IPS-NIHi7 (cell line): ENCODE measurements around the gene KCNJ13.

ENCODE experiments used
- DNase-seq: peaks from one replicate; pipeline ENCODE4 v3.0.0; 2012; ENCODE audit warnings: mixed read lengths; ENCODE audit errors: extremely low spot score

KCNJ13 gene

DNA sequence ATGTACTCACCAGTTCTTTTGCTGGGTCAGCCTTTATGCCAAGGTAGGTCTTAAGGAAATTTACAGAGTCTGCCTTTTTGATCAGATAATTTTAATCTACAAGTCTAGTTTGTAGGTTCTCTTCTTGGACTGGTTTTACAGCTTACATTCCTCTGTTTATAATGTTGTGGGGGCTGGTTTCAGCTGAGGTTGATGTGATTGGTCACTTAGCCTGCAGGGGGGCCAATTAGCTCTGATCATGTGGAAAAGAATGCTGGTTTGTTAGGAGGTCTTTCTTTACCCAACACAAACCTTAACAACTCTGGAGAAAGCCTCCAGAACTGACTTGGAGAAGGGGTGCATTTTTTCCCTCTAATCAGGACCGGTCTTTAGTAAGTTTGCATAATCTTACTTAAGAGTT, at the start of gene KCNJ13:
TSS of gene KCNJ13 (minus strand) at position 131 of the 400 bp plus-strand sequence. CDS start 5,203 bp downstream, outside the sequence.
- DNase-seq, result peak; percentile 63

DNA sequence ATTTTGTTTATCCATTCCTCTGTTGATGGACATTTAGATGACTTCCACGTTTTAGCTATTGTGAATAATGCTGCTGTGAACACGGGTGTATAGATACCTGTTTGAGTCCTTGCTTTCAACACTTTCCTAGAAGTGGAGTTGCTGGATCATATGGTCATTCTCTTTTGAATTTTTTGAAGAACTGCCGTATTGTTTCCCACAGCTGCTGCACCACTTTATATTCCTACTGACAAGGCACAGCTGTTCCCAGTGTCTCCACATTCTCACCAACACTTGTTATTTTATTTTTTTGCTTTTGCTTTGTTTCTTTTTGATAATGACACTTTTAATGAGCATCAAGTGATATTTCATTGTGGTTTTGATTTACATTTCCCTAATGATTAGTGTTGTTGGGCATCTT, 41.4 kb upstream of the KCNJ13 start:
- DNase-seq, result no peak

DNA sequence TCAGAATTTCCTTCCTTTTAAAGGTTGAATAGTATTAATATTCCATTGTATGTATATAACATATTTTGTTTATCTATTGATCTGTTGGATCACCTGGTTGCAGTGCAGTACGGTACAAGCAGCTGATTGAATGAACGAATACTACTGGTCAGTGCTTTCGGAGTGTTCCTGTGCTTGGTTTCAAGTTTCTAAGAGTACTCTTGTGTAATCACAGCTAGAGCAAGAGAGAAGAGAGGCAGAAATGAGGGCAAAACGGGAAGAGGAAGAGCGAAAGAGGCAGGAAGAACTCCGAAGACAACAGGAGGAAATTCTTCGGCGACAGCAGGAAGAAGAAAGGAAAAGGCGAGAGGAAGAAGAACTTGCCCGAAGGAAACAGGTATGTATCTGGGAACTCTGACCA, 40.3 kb upstream of the KCNJ13 start:
- DNase-seq, result no peak

DNA sequence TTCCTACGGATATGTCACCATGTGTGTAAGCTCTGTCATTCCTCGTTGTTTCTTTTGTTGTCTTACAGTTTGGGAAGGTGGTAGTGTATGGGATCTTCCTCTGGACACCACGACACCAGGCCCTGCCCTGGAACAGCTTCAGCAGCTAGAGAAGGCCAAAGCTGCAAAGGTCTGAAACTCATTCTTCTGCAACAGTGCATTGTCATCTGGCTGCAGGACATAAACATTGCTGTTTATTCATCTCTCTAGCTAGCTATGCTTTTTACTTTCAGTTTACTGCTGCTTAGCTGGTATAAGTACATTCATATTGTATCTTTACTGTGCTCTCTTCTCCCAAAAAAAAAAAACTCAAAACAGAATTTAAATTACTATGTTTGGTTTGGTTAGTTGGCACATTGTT, 39.2 kb upstream of the KCNJ13 start:
- DNase-seq, result no peak

DNA sequence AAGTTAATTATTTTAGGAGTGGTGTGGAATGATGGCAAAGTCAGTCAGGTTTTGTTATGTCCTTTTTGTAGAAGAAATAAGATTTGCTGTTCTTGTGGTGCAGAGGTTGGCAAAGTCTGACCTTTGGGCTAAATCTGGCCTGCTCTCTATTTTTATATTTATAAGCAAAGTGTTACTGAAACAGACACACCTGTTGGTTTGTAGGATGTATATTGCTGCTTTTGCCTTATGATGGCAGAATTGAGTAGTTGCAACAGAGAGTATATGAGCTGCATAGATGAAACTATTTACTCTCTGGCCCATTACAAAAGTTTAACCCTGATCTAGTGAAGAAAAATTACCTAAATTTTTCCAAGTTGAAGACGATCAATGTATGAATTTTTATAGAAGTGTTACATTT, 34.1 kb upstream of the KCNJ13 start:
- no peak for DNase-seq

DNA sequence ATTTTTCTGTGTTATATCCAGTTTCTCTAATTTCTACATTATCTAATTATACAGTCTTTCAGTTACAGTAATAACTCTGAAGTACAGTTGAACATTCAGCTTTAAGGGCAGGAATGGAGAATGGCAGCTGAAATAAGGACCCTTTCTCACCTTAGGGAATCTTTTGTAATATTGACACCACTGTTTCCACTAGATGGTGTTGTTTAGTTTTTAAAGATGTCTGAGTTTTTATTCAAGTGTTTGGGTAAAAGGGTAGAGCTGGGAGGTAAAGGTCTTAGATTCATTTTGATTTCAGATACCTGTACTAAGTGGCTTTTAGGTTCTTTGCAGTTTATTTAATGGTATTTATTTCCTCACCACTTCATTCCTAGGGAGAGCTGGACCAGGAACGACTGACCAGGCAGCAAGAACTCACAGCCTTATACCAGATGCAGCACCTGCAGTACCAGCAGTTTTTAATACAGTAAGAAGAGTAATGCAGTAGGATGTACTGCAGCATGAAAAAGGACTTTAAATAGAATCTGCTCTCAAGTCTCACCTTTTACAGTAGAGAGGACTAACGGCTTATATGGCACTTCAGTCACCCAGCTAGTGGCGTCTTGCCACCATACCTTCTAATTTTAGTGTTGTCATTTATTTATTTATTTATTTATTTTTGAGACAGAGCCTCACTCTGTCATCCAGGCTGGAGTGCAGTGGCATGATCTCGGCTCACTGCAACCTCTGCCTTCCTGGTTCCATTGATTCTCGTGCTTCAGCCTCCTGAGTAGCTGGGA, 33.2 kb upstream of the KCNJ13 start:
- no peak for DNase-seq

DNA sequence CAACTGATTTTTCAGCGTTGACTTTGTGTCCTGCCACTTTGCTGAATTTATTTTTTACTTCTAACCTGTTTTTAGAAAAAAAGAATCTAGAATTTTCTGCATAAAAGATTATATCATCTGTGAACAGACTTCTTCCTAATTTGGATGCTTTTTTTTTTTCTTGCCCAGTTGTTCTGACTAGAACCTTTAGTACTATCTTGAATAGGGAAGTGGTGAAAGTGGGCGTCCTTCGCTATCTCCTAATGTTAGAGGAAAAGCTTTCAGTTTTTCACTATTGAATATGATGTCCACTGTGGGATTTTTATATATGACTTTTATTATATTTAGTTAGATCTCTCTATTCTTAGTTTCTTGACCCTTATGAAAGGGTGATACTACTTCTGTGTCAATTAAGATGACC, 25.7 kb upstream of the KCNJ13 start:
- no peak for DNase-seq

DNA sequence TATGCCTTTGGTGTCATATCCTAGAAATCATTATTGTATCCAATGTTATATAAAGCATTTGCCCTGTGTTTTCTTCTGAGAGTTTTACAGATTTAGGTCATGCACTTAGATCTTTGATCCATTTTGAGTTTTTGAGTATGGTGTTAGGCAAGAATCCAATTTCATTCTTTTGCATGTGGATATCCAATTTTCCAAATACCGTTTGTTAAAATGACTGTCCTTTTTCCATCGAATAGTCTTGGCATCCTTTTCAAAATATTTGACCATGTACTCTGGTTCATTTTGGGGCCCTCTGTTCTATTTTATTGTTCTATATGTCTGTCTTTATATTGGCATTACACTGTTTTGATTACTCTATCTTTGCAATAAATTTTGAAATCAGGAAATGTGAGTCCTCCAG, 23.8 kb upstream of the KCNJ13 start:
- no peak for DNase-seq

DNA sequence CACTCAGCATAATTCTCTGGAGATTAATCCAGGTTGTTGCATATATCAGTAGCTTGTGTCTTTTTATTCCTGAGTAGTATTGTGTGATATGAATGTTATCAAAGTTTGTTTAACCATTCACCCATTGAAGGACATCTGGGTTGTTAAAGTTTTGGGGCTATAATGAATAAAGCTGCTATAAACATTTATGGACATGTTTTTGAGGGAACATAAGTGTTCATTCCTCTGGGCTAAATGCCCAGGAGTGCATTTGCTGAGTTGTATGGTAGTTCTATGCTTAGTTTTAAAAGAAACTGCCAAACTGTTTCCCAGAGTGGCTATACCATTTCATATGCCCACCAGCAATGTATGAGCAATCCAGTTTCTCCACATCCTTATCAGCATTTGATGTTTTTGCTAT, 21.8 kb upstream of the KCNJ13 start:
- no peak for DNase-seq

DNA sequence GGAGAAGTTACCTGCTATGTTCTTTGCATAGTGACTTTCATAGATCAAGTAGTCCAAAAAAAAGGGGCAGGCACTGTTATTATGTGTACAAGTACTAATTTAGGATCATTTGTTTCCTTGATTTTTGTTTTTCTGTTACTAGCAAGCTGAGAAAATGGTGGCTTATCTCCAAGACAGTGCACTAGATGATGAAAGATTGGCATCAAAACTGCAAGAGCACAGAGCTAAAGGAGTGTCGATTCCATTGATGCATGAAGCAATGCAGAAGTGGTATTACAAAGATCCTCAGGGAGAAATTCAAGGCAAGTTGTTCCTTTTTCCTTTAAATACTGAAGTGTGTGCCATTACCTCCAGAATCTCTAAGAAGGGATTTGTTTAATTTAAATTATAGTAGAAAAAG, 19.6 kb upstream of the KCNJ13 start:
- no peak for DNase-seq

DNA sequence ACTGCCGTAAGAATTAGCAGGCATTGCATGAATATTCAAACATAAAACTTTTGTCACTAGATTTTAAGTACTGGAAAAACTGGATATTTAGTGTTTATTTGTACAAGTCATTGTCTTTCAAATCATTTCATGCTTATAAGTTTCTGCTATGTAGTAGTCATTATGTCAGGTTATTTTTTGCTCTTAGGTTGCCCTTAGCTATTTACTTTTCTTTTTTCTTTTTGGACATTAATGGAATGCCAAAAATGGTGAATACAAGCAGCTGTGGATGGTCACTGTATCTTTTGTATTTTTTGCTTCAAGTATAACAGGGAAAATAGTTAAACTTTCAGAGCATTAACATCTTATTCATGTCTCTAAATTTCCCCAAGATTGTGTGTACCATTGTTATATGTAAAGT, 18.6 kb upstream of the KCNJ13 start:
- DNase-seq, result no peak

DNA sequence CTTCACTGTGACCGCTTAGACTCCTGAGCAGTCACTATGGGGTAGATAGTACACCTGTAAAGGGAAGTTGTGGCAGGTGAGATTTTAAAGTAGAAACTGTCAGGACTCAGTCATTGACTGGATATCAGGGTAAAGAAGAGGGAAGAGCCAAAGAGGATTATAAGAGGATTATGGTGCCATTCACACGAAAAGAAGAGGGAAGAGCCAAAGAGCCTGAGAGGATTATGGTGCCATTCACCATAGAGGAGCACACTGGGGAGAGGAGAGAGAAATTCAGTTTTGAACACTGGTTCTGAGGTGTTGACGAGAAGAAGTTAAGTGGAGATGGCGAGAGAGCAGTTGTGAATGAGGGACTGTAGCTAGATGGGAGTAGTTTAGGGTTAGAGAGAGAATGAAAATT, 16.9 kb upstream of the KCNJ13 start:
- DNase-seq, result no peak

DNA sequence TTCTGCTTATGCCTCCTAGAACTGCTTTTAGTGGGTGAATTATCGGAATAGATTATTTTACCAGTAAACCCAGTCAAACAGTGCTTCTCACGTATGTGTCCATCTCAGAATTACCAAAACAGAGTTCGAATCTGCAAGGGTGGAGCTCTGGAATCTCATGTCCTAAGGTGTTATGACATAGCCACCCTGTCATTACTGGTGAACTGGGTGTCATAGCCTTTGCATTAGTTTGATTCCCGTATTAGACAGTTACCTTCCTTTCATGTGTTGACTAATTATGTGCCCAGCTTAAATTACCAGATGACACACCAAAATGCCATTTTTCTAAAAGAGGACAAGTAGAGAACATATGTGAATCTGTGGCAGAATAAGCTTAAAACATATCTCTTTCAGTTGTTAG, 15.2 kb upstream of the KCNJ13 start:
- DNase-seq, result no peak

DNA sequence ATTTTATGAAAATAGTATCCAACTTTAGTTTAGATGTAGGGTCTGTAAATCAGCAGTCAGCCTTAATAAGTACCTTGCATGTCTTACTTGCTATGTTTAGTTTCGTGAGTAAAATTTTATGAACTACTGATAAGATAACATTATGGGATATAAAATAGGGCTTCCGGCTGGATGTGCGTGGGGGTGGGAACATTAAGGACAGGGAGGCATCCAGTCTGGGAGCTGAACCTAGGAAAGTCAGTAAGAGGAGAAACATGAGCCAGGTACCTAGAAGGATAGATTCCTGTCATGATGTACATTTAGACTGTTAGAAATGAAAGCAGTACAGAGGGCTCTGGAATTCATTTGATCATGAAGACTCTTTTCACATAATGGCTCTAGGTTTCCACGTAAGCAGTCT, 12.7 kb upstream of the KCNJ13 start:
- DNase-seq, result no peak

DNA sequence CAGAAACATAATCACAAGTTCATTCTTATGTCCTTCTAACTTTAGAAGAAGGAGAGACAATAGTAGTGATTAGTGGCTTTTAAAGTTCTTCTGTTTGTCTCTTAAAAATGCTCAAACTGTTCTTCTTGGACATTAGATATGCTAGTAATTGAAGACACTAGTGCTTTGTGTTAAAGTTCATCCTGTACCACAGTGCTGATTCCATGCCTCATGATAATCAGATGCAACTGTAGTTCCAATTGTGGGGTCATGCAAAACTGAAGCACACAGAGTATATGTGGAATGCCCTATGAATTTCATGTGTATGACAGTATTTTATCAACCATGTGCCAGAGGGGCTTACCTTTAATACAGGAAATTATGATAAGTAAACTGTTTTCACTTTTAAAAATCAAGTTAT, 11.4 kb upstream of the KCNJ13 start:
- DNase-seq, result no peak

DNA sequence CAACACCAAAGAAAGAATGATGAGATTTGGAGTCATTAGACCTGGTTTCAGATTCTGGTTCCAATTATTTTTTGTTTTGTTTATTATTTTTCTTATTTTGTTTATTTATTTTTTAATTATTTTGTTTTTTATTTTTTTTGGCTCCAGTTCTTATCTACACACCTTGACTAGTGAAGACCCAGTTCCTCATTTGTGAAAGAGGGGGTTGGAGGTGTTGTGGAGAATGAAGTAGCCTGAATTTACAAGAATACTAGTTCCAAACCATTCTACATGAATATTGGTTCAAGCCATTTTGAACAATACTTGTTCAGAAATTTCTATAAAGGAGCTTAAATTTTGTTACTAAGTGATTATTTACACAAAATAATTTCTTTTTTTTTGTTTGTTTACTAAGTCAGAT, 6.9 kb upstream of the KCNJ13 start:
- no peak for DNase-seq

DNA sequence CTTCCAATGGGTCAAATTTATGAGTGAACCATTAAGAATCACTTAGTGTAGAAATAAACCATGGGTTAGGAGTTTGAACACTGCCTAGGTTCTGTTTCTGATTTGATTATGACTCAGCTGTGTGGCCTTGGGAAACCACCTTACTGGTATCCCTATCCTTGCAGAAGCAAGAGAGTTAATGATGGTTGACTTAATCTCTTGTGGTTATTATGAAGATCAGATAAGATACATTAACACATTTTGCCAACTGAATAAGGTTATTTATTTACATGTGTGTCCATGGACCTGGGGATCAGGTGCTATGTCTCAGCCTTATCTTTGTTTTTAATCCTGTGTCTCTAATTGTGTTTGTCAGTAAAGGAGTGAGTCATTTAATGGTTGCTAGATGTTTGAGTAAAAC, 5.4 kb upstream of the KCNJ13 start:
- no peak for DNase-seq

DNA sequence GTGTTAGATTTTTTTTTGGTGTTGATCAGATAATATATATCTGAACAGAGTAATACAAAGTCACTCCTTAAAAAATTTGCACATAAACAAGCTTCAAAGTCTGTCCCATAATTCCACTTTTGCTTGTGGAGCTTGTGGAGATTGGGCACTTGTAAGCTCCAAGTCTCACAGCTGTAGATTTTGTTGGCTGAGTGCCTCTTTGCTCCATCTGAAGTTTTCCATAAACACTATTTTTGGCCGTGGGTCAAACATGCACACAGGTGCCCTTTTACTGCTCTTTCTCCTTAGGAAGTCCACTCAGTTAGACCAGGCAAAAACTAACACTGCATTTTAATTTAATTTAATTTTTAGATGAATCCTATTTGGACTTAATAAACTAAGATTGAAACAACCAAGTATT, 3.6 kb upstream of the KCNJ13 start:
- DNase-seq, result no peak

DNA sequence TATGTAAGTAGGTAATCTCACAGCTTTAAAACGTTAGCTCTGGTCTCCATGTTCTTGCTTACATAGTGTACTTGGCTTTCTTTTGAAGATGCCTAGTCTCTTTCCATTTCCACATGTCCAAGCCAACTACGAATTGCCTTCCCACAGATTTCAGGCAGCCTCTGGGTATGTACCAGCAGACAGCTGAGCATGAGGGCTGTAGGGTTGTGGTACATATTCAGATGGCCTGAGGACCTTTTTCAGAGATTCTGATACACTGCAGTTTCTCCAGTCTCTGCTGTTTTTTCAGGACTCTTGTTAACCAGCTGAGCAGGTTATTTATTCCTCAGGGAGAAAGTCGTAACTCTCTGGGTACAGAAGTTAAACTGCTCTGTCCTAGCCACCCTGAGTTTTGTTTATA, 3.1 kb upstream of the KCNJ13 start:
- no peak for DNase-seq

DNA sequence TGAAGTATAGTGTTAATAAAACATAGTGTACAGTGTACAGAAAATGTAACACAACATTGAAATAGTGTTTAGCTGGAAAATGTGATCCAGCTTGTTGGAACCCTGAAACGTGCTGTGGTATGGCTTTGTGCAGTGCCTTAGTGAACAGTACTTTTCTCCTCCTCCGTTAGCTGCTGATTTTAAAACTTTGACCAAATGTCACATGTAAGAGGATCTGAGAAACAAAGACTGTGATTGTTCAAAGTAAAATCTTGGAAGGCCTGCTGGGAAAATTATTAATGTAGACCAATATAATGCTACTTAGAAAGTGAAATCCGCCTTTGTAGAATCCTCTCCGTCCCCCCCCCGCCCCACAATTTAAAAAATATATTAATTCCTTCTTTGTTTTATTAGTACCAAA, 911 bp upstream of the KCNJ13 start:
- no peak for DNase-seq

DNA sequence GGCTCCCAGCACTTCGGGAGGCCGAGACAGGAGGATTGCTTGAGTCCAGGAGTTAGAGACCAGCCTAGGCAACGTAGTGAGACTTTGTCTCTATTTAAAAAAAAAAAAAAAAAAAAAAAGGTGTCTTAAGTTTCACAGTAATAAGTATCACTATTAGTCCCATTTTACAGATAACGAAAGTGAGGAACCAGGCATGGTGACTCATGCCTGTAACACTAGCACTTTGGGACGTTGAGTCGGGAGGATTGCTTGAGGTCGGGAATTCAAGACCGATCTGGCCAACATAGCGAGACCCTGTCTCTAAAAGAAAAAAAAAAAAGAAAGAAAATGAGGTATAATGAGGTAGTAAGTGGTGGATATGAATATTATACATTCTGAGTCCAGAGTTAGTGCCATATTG, 2.5 kb downstream of the KCNJ13 start:
- DNase-seq, result no peak

DNA sequence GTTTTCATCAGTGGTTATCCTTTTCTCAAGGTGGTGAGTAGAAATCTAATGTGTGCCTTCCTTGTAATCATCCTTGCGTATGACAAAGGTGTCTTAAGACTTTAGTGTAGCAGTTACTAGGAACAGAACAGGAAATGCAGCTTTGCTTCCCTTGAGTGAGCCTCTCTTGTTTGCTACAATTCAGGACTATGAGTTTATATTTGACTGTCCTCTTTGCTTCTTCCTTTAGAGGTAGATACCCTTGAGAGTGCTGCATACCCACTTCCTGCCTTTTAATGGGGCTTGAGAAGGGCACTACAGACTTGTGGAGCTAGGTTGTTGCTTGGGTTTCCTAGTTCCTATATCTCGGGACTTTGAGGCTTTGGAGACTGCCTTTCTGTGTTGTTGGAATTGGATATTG, 3.8 kb downstream of the KCNJ13 start:
- DNase-seq, result no peak

DNA sequence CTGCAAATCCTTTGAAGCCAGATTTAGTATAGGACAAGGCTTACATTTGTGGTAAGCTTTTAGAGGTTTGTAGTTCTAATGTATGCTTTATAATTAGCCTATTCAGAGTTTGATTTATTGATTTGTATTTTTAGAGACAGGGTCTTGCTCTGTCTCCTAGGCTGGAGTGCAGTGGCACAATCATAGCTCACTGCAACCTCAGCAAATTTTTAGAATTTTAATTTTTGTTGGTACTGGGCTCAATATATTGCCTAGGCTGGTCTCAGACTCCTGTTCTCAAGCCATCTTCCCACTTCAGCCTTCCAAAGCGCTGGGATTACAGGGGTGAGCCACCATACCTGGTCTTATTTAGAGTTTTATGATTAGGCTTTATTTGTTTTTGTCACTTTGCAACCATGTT, 4.5 kb downstream of the KCNJ13 start:
- no peak for DNase-seq

DNA sequence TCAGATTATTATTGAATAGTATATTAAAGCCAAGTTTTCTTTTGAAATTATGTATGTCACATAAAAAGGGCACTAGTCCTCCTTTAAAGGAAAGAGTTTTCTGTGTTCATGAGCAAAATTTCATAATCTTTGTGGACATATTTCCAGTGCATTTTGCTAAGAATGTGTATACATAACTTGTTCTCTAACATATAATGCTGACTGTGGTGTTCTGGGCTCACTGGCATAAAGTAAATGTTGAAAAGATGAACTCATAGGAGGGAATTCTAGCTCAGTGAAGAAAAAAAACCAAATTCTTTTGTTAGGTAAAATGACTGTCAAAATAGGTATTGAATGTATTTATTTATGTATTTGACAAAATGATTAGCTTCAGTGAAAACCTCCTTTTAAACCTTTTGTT, 6.2 kb downstream of the KCNJ13 start:
- no peak for DNase-seq
